VCaP (cell line): ENCODE measurements around the gene MACF1.

Source experiments
- H3K27ac ChIP-seq: fragments of 450-650 bp; 2 replicates; pipeline ENCODE4 v1.5.1; 2017
- TF ChIP-seq, protein P1 (sequence below): fragments of 450-650 bp; conservative IDR thresholded peaks from 2 replicates; pipeline ENCODE4 v1.5.1; 2017; ENCODE audit warnings: mild to moderate bottlenecking, moderate library complexity

MACF1 gene

GRCh38 chr1:39412892-39413291, 208.4 kb downstream of the MACF1 start:
- TF ChIP-seq, protein P1, sequence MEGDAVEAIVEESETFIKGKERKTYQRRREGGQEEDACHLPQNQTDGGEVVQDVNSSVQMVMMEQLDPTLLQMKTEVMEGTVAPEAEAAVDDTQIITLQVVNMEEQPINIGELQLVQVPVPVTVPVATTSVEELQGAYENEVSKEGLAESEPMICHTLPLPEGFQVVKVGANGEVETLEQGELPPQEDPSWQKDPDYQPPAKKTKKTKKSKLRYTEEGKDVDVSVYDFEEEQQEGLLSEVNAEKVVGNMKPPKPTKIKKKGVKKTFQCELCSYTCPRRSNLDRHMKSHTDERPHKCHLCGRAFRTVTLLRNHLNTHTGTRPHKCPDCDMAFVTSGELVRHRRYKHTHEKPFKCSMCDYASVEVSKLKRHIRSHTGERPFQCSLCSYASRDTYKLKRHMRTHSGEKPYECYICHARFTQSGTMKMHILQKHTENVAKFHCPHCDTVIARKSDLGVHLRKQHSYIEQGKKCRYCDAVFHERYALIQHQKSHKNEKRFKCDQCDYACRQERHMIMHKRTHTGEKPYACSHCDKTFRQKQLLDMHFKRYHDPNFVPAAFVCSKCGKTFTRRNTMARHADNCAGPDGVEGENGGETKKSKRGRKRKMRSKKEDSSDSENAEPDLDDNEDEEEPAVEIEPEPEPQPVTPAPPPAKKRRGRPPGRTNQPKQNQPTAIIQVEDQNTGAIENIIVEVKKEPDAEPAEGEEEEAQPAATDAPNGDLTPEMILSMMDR, result no peak
- no peak overlapping the region for H3K27ac ChIP-seq

DNA sequence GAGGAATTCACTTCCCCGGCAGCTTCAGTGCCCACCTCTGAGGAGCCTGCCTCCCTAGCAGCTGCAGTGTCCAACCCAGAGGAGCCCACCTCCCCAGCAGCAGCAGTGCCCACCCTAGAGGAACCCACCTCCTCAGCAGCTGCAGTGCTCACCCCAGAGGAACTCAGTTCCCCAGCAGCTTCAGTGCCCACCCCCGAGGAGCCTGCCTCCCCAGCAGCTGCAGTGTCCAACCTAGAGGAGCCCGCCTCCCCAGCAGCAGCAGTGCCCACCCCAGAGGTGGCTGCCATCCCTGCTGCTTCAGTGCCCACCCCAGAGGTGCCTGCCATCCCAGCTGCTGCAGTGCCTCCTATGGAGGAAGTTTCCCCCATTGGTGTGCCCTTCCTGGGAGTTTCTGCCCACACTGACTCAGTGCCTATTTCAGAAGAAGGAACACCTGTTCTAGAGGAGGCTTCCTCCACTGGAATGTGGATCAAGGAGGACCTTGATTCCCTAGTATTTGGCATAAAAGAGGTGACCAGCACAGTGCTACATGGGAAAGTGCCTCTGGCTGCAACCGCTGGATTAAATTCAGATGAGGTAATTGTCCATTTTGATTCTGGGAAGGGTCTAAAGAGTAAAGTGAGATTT, 209.5 kb downstream of the MACF1 start:
- no peak overlapping the region for H3K27ac ChIP-seq
- TF ChIP-seq, protein P1, result no peak

DNA sequence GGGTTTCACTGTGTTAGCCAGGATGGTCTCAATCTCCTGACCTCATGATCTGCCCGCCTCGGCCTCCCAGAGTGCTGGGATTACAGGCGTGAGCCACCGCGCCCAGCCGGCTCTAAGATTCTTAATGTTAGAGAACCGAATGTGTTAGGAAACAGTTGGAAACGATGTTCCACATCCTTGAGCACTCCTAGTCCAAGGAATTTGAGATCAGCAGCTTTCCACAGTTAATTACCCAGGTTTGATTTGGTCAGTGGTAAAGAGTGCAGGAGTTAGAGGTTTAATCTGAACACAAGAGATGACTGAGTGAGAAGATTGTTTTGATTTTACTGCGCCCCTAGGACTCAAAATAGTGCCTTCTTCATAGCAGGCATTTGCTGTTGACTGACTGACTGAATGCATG, 211.1 kb downstream of the MACF1 start:
- H3K27ac ChIP-seq, result no peak overlapping the region
- TF ChIP-seq, protein P1, result no peak

- TF ChIP-seq, protein P1, result no peak
- no peak overlapping the region for H3K27ac ChIP-seq
Observed at GRCh38 chr1:39416609-39417008, 212.1 kb downstream of the MACF1 start.

DNA sequence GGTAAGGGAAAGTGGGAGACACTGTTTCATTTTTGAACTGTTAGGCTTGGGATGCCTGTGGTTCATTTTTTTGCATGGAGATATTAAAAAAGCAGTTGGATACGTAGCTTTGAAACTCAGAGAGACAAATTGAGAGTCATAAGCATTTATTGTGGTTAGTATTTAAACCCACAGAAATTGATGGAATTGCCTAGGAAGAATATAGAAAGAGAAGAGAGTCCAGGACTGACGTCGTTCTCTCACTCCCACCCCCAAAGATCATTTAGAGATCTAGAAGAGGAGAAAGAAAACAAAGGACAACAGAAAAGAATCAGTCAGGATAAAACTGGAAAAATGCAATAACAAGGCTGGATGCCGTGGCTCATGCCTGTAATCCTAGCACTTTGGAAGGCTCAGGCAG, 213.7 kb downstream of the MACF1 start:
- TF ChIP-seq, protein P1, result no peak
- H3K27ac ChIP-seq, result no peak overlapping the region

DNA sequence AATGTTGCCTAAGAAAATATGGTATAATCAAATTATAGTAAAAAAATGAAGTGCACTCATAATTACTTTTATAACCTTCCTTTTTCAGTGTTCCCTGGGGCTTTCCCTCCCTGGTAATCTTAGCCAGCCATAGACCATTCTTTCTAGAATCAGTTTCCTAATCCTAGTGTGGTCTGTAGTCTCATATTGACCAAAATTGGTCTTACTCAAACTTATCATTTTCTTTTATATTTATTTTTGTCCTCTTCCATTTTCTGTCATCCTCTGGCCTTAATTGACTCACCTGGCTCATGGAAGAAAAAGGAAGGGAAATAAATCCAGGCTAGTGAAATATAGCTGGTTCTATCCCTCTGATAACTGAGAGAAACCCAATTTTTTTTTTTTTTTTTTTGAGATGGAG, 216.0 kb downstream of the MACF1 start:
- no peak overlapping the region for H3K27ac ChIP-seq

DNA sequence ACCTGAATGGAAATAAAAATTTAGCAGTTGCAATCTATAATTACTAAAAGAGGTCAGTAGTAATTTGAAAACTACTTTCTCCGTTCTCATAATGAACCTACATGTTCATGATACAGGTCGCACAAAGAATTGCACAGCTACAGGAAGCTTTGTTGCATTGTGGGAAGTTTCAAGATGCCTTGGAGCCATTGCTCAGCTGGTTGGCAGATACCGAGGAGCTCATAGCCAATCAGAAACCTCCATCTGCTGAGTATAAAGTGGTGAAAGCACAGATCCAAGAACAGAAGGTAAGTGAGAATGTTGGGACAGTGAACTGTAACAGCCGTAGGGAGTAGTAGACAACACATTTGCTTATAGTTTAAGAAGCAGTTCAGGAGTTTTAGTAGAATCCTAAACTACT, 218.1 kb downstream of the MACF1 start:
- no peak overlapping the region for H3K27ac ChIP-seq
- TF ChIP-seq, protein P1, result no peak

More for the DNA sequence above, 216.0 kb downstream of the MACF1 start:
- TF ChIP-seq, protein P1, result no peak
